Trophoblast cell (in vitro differentiated cells and primary cell): ENCODE measurements around the gene AUTS2.

Experiments used
- DNase-seq, 2 donors: peaks; one replicate each; pipeline ENCODE4 v3.0.0-alpha.2; 2016
- H2AFZ ChIP-seq: 2 replicates; pipeline ENCODE4 v1.6.1; 2013; ENCODE audit warnings: low read length, moderate library complexity, mild to moderate bottlenecking; ENCODE audit not compliant: insufficient read depth, poor library complexity
- H2AK5ac ChIP-seq: 2 replicates; pipeline ENCODE4 v1.6.1; 2013; ENCODE audit warnings: mild to moderate bottlenecking, low read length
- H2BK120ac ChIP-seq: 2 replicates; pipeline ENCODE4 v1.6.1; 2013; ENCODE audit warnings: low read length, mild to moderate bottlenecking, moderate library complexity; ENCODE audit not compliant: insufficient read depth, poor library complexity
- H2BK12ac ChIP-seq: 2 replicates; pipeline ENCODE4 v1.6.1; 2013; ENCODE audit warnings: mild to moderate bottlenecking, low read length, moderate library complexity
- H2BK5ac ChIP-seq: 2 replicates; pipeline ENCODE4 v1.6.1; 2013; ENCODE audit warnings: low read length, low read depth, moderate library complexity, mild to moderate bottlenecking; ENCODE audit not compliant: poor library complexity
- H3K14ac ChIP-seq: 2 replicates; pipeline ENCODE4 v1.6.1; 2013; ENCODE audit warnings: mild to moderate bottlenecking, low read length
- H3K18ac ChIP-seq: 2 replicates; pipeline ENCODE4 v1.6.1; 2013; ENCODE audit warnings: mild to moderate bottlenecking, low read length
- H3K23ac ChIP-seq: 2 replicates; pipeline ENCODE4 v1.6.1; 2013; ENCODE audit warnings: low read length
- H3K27ac ChIP-seq: 2 replicates; pipeline ENCODE4 v1.5.1; 2013; ENCODE audit warnings: low read depth, mild to moderate bottlenecking, inconsistent platforms, low read length, moderate library complexity
- H3K27me3 ChIP-seq: 2 replicates; pipeline ENCODE4 v1.6.1; 2013; ENCODE audit warnings: inconsistent platforms, mild to moderate bottlenecking, low read length, moderate library complexity; ENCODE audit not compliant: insufficient read depth
- H3K36me3 ChIP-seq, 2 experiments: 1 replicate in 1 of 2; 2 replicates in 1 of 2; pipeline ENCODE4 v1.6.1; 2013; ENCODE audit warnings: low read length in 2 of 2, mild to moderate bottlenecking in 2 of 2, moderate library complexity in 1 of 2; ENCODE audit not compliant: insufficient read depth in 2 of 2, control insufficient read depth in 1 of 2
- H3K4ac ChIP-seq: 2 replicates; pipeline ENCODE4 v1.6.1; 2013; ENCODE audit warnings: low read depth, mild to moderate bottlenecking, low read length, moderate library complexity
- H3K4me1 ChIP-seq, 2 experiments: 1 replicate in 1 of 2; 2 replicates in 1 of 2; pipeline ENCODE4 v1.6.1; 2013; ENCODE audit warnings: low read length in 2 of 2, mild to moderate bottlenecking in 2 of 2, moderate library complexity in 1 of 2; ENCODE audit not compliant: insufficient read depth in 2 of 2, control insufficient read depth in 1 of 2
- H3K4me2 ChIP-seq: 2 replicates; pipeline ENCODE4 v1.6.1; 2013; ENCODE audit warnings: inconsistent platforms, mild to moderate bottlenecking, low read length, moderate library complexity
- H3K4me3 ChIP-seq: 2 replicates; pipeline ENCODE4 v1.5.1; 2013; ENCODE audit warnings: mild to moderate bottlenecking, low read depth, low read length, inconsistent platforms
- H3K79me1 ChIP-seq: one replicate; pipeline ENCODE4 v1.6.1; 2013; ENCODE audit warnings: low read length
- H3K79me2 ChIP-seq: 2 replicates; pipeline ENCODE4 v1.6.1; 2013; ENCODE audit warnings: low read length, mild to moderate bottlenecking; ENCODE audit not compliant: control insufficient read depth, insufficient read depth, poor library complexity
- H3K9ac ChIP-seq: 2 replicates; pipeline ENCODE4 v1.6.1; 2013; ENCODE audit warnings: mild to moderate bottlenecking, low read length
- H3K9me3 ChIP-seq: 2 replicates; pipeline ENCODE4 v1.6.1; 2013; ENCODE audit warnings: low read depth, mild to moderate bottlenecking, control low read depth, inconsistent platforms, low read length; ENCODE audit not compliant: insufficient read depth
- H4K12ac ChIP-seq: 2 replicates; pipeline ENCODE4 v1.6.1; 2013; ENCODE audit warnings: low read depth, mild to moderate bottlenecking, low read length, moderate library complexity
- H4K8ac ChIP-seq: 2 replicates; pipeline ENCODE4 v1.6.1; 2013; ENCODE audit warnings: low read depth, mild to moderate bottlenecking, low read length, moderate library complexity
- H4K91ac ChIP-seq: one replicate; pipeline ENCODE4 v1.6.1; 2013; ENCODE audit warnings: low read depth, mild to moderate bottlenecking, low read length, moderate library complexity
- WGBS: extraction: QIAGEN DNeasy Blood & Tissue Kit; methylation state at CpG from one replicate; pipeline ENCODE4 v1.1.7; 2013; ENCODE audit warnings: missing lambda C conversion rate; ENCODE audit not compliant: insufficient read length, insufficient coverage; ENCODE audit errors: extremely low coverage; 5-methylcytosine and 5-hydroxymethylcytosine counted together

AUTS2 gene

GRCh38 chr7:70790215-70791073 lies 1192.2 kb downstream of the AUTS2 start:
- Histone ChIP-seq H3K4me1 (peaks cover 0 to 2% of the 10 kb centered on the region in 2 experiments), H3K9ac (no peak overlapping the region), H3K14ac (no peak overlapping the region), H2BK120ac (no peak overlapping the region), H2BK5ac (no peak overlapping the region), H2BK12ac (no peak overlapping the region), H3K79me1 (no peaks in the 10 kb centered on the region), H3K36me3 (peaks cover 21 to 42% of the 10 kb centered on the region in 2 experiments), H4K12ac (peak overlapping the region; percentile 36), H3K27ac (no peak overlapping the region), H3K79me2 (no peaks in the 10 kb centered on the region), H4K91ac (no peak overlapping the region), H3K4me2 (no peak overlapping the region), H3K23ac (no peak overlapping the region), H3K4ac (no peak overlapping the region), H4K8ac (no peak overlapping the region), H3K18ac (no peak overlapping the region), H2AFZ (no peak overlapping the region), H2AK5ac (no peak overlapping the region), H3K9me3 (no peaks in the 10 kb centered on the region), H3K27me3 (no peaks in the 10 kb centered on the region), H3K4me3 (no peak overlapping the region)
- WGBS: no CpG with 5 or more reads among the region's 63 CpGs
- no peak for DNase-seq

- Histone ChIP-seq H3K36me3 (peaks cover 21 to 33% of the 10 kb centered on the region in 2 experiments), H3K23ac (no peak overlapping the region), H2BK5ac (no peak overlapping the region), H3K9me3 (no peaks in the 10 kb centered on the region), H2AFZ (no peak overlapping the region), H3K27ac (no peak overlapping the region), H2AK5ac (no peak overlapping the region), H3K79me2 (no peaks in the 10 kb centered on the region), H3K4ac (no peak overlapping the region), H3K27me3 (no peaks in the 10 kb centered on the region), H4K12ac (no peak overlapping the region), H3K9ac (no peak overlapping the region), H3K18ac (no peak overlapping the region), H3K4me3 (no peak overlapping the region), H3K79me1 (no peaks in the 10 kb centered on the region), H3K4me1 (peaks cover 0 to 2% of the 10 kb centered on the region in 2 experiments), H3K14ac (no peak overlapping the region), H3K4me2 (no peak overlapping the region), H4K8ac (no peak overlapping the region), H2BK12ac (no peak overlapping the region), H4K91ac (no peak overlapping the region), H2BK120ac (no peak overlapping the region)
- WGBS: no CpG with 5 or more reads among the region's 6 CpGs
- no peak for DNase-seq
Measured at GRCh38 chr7:70791341-70791740, 1193.1 kb downstream of the AUTS2 start.

GRCh38 chr7:70793060-70793459 lies 1194.8 kb downstream of the AUTS2 start:
- no peak overlapping the region for H2BK120ac ChIP-seq
- no peak overlapping the region for H3K4me3 ChIP-seq
- no peaks in the 10 kb centered on the region for H3K79me2 ChIP-seq
- DNase-seq: no peak
- H4K12ac ChIP-seq: no peak overlapping the region
- H3K9ac ChIP-seq: no peak overlapping the region
- H3K27ac ChIP-seq: no peak overlapping the region
- no peak overlapping the region for H4K91ac ChIP-seq
- no peak overlapping the region for H3K4ac ChIP-seq
- H3K18ac ChIP-seq: no peak overlapping the region
- no peak overlapping the region for H3K4me2 ChIP-seq
- no peak overlapping the region for H3K14ac ChIP-seq
- no peak overlapping the region for H4K8ac ChIP-seq
- no CpG with 5 or more reads among the region's 8 CpGs for WGBS
- peaks cover 16 to 25% of the 10 kb centered on the region in 2 experiments for H3K36me3 ChIP-seq
- peaks cover 0 to 2% of the 10 kb centered on the region in 2 experiments for H3K4me1 ChIP-seq
- H2BK12ac ChIP-seq: no peak overlapping the region
- no peaks in the 10 kb centered on the region for H3K27me3 ChIP-seq
- H2AFZ ChIP-seq: no peak overlapping the region
- no peaks in the 10 kb centered on the region for H3K9me3 ChIP-seq
- no peaks in the 10 kb centered on the region for H3K79me1 ChIP-seq
- no peak overlapping the region for H3K23ac ChIP-seq
- H2BK5ac ChIP-seq: no peak overlapping the region
- no peak overlapping the region for H2AK5ac ChIP-seq

GRCh38 chr7:70793821-70794220 lies 1195.5 kb downstream of the AUTS2 start:
- H3K4me1 ChIP-seq: no peaks in the 10 kb centered on the region
- H3K9ac ChIP-seq: no peak overlapping the region
- H3K4me3 ChIP-seq: no peak overlapping the region
- H2AFZ ChIP-seq: no peak overlapping the region
- peaks cover 16 to 23% of the 10 kb centered on the region in 2 experiments for H3K36me3 ChIP-seq
- DNase-seq: no peak
- H3K9me3 ChIP-seq: no peaks in the 10 kb centered on the region
- no peak overlapping the region for H3K14ac ChIP-seq
- no peak overlapping the region for H4K12ac ChIP-seq
- H2BK120ac ChIP-seq: no peak overlapping the region
- no peak overlapping the region for H3K27ac ChIP-seq
- no peak overlapping the region for H3K23ac ChIP-seq
- H2BK5ac ChIP-seq: no peak overlapping the region
- H3K4me2 ChIP-seq: no peak overlapping the region
- WGBS: no CpG with 5 or more reads among the region's 9 CpGs
- H3K79me1 ChIP-seq: no peaks in the 10 kb centered on the region
- no peaks in the 10 kb centered on the region for H3K79me2 ChIP-seq
- no peak overlapping the region for H3K4ac ChIP-seq
- H3K27me3 ChIP-seq: no peaks in the 10 kb centered on the region
- no peak overlapping the region for H4K91ac ChIP-seq
- H2BK12ac ChIP-seq: no peak overlapping the region
- no peak overlapping the region for H4K8ac ChIP-seq
- no peak overlapping the region for H2AK5ac ChIP-seq
- no peak overlapping the region for H3K18ac ChIP-seq
